ENCODE measurements around the gene ETV3L.

ETV3L gene

DNA sequence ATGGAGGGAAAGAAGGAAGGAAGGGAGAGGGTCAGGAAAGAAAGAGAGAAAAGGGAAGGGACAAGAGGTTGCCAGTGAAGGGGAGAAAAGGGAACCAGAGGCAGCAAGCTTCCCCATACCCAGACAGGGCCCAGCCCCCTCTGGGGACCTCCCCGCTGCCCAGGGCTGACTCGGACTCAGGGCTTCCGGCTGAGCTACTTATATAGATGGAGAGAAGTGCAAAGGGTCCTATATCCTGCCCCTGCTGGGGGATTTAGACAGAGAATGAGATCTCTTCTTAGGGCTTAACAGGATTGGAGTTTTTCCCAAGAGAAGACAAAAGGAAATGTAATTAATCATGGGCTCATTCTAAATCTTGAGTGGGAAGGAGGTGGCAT lies at the start of gene ETV3L:
Gene ETV3L, minus strand, starts transcription at position 176 of the 377 bp plus-strand sequence. CDS start 285 bp downstream, outside the sequence.
- DNase-seq (ENCODE audit: low spot score) = no peak

DNA sequence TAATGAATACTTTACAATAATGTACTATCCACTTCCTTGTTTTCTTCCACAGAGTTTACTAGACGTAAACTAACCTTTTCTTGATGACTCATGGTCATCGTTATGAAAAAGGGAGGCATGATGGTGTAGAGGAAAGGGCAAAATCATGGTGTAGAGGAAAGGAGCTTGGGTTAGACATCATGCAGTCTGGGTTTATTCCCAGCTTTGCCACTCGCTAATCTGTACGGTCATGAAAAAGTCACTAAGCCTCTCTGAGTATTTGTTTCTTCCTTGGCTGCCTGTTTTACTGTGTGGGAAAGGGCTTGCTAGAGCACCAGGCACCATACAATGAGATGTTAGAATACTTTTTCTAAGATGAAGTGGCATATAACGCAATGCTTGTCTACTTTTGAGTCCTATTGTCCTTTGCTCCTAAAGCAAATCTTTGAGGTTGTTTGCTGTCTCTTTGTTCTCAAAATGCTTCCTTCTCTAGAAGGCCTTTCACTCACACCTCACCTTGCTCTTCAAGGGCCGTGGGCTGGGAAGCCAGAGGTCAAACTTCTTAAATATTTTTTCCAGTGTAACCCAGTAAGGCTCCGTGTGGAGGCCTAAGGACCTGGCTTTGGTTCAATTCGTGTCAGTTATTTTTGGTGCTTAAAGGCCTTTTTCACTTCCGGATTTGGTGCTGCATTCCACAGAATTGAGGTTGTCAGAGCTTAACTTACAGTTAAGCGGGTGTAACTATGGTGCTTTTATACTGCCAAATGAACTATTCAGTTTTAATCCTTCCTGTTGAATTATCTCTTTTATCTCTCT lies 48.5 kb upstream of the ETV3L start:
- DNase-seq (ENCODE audit: low spot score) = no peak

DNA sequence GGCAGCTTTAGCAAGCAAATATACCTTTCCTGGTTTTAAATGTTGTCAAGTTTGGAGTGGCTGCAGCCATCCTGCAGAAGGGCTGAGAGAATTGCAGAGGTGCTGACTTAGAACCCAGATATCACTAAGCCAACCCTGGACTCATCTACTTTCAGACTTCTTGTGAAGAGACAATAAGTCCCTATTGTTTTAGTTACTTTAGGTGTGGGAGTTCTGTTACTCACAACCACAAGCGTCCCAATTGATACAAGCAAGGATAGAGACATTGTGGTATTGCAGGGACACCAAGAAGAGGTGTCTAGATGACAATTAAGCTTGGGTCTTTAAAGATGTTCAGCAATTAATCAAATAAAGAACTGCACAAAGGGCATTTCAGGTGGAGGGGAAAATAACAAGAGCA lies 47.4 kb upstream of the ETV3L start:
- DNase-seq (ENCODE audit: low spot score) = no peak

DNA sequence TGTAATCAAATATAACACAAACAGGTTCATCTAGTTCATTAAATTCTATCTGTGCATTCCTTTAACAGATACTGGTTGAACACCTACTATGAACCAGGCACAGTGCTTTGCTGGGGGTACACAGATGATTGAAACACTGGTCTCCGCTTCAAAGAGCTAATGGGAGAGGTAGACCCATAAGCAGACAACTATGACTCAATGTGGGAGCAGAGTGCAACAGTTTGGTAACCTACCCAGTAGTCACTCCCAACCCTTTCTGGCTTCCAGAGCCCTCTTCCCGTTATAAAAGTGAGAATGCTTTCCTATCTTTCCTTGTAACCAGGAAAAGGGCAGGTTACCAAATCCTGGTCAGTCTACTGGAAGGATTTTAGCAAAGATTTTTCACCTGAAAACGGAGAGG lies 46.6 kb upstream of the ETV3L start:
- no peak for DNase-seq (ENCODE audit: low spot score)

DNA sequence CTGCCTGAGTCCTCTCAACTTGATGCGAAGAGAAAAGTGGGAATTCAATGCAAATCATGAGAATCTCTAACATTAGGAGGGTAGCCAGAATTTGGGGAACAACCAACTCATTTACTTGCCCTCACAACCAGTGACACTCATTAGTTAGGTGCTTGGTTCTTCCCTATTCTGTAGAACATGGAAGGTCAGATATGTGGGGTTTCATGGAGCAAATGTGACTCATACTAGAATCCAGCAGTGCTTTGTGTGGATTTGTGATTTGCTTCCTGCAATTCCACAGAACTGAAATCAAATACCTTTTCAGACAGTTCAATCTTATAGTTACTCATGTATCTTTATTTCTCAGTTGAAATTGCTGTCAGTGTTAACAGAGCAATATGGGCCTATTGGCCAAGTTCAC lies 45.5 kb upstream of the ETV3L start:
- DNase-seq (ENCODE audit: low spot score) = no peak

DNA sequence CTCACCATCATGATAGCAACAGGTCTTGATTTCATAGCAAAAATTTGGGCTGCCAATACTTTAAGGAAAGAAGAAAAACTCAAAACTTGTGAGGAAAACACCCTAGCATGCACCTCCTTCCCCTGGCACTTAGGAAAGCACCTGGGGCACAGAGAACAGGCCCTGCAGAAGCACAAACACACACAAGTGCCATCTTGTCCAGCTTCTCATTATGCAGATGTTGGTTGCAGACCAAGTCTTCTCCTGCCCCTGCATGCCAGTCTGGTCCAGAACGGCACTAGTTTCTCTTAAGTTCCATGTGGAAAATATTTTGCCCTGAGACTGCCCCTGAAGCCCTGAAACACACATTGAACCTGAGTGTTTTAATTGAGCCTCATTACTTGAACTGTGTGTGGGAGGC lies 44.9 kb upstream of the ETV3L start:
- no peak for DNase-seq (ENCODE audit: low spot score)

DNA sequence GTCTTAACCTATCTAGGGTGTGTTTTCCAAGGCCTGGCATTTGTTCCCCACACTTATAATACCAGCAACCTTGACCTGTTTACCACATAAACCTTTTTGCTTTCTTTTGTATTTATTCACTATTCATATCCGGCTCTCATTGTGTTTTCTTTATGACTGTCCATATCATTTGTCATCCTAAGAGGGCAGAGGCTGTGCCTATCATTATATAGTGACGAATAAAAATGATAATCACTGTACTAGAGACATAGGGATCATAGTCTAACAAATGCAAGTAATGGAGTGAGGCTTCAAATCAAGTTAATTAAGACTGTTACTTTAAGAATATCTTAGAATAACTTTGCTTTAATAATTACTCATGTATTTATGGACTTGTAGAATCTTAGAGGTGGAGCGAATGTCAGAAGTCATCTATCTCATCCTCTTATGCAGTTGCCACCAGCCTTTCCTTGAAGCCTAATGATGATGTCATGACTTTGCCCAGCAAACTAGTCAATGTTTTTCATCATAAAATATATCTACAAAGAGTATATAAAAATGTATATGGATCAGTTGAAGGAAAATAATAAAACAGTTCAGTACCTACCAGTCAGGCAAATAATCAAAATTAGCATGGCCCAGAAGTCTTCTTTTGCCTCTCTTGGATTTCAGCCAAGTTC lies 43.3 kb upstream of the ETV3L start:
- DNase-seq (ENCODE audit: low spot score) = no peak

DNA sequence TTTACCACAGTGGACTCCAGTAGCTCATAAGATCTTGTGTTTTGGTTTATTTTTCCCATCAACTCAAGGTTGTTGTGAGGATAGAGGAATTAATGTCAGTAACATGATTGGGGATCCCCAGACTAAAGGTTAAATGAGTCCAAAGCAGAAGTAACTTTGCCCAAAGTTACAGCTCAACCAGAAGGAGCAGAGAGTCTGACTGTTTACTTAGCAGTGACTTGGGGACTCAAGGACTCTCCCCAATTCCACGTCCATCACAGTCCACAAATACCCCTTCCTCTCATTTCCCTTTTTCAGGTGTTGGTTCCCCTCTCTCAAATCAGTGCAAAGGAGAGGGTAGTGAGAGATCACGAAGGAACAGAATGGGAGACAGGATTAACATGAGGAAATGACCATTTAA lies 42.6 kb upstream of the ETV3L start:
- DNase-seq (ENCODE audit: low spot score) = no peak

DNA sequence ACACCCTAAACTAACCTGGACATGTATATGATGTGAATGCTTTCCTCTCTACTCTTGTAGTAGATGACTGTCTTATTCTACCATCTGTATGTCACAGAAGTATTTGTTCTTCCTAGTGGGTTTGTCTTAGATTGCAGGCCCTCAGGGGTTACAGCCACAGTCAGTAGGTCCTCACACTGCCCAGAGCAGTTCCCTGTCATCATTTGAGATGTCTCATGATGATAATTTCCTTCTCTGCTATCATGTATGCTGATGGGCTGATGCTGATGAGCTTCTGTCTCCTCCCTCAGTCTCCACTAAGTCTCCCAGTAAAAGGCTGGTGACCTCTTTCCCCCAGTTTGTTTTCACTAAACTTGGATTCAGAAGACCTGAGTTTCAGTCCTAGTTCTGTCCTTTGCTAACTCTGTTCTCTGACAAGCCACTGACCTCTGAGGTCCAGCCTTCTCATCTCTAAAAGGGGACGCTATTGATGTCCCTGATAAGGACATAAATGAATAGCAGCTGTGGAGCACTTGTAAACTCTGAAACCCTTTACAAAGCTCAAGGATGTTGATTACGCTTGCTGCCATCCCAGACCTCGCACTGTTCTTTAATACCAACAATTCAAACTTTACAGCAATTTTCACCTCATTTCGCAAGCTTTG lies 41.7 kb upstream of the ETV3L start:
- no peak for DNase-seq (ENCODE audit: low spot score)

DNA sequence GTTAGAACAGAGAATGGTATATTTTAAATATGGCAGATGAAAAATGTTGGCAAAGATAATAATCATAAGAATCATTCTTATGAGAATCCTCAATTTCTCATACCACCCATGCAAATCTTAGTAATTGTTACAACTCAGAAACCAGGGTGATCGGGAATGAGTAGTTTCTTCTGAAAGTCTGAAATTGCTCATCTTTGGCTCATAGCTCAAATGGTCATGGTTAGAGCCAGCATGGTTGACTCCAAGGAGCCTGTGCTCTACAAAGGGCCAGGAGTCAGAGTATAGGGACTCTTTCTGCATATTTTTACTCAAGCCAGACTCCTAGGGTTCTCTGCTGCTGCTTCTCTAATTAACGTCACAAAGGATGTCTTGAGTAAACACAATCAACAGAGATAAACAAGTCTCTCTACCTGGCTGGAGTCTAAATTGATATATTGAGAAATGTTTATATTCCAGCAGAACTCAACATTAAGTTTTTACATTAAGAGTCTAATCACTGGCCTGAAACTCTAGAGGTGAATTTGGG lies 40.5 kb upstream of the ETV3L start:
- no peak for DNase-seq (ENCODE audit: low spot score)

DNA sequence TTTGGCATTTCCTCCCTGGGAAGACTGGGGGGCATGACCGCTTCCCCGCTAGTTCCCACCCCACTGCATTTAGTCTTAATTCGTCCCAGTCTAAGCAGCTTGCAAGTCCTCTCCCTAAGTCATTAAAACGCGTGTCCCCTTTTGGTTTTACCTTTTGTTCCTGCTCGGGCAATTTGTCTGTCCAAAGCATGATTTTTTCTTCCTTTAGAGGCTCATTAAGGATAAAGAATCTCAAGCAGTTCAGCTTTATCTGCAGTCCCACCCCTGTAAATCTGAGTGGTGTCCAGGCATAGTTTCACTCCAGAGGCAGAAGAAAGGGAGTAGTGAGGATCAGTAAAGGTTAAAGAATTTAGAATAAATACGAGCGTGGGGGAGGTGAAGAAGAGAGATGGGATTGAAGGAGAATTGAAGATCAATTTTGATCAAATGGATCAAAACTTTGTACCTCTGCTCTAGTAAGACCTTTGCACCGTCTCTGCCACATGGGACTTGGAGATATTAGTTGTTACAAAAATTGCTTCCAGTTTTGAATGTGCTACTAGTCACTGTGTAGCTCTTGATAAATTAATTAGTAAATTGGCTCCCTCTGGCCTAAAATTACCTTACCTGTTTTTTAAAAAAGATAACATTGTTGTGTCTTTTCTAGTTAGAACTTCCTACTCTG lies 39.6 kb upstream of the ETV3L start:
- DNase-seq (ENCODE audit: low spot score) = no peak

DNA sequence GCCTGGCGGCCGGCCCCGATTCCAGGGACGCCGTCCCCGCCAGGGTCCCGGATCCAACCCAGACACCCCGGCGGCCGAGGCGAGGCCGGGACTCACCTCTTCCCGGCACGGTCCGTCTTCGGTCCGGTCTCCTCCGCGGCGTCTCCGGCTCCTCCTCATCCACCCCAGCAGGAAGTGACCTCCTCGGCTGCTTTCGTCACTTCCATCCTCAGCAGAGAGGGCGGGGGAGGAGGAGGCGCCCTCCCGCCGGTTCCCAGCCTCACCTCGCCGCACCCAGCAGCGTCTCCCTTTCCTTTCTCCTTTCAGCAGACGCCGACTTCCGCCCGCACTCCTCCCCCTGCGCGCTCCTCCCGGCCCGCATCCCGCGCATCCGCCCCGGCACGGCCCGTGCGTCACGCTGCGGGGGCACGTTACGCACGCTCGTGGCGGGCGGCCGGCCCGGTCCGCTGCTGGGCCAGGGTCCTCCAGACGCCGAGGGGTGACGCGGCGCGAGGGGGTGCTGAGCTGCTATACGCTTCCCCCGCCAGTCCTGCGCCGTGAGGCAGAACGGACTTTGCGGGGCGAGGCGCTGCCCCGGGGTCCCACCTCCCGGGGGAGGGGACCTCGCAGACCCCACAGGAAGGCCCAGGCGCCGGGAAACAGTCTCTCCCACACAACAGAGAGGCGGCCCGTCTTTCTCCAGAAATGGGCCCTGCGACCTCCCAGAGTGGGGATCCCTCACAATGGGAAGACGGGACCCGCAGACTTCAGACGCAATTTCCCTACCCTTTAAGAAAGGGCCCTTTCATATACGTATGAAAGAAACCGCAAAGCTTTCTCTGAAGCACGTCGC lies 38.8 kb upstream of the ETV3L start, which contains the start of gene ETV3:
Gene ETV3, minus strand, starts transcription at position 176 of the 832 bp plus-strand sequence. CDS start 2,043 bp downstream, outside the sequence.
- DNase-seq (ENCODE audit: low spot score) = peak; percentile 90

DNA sequence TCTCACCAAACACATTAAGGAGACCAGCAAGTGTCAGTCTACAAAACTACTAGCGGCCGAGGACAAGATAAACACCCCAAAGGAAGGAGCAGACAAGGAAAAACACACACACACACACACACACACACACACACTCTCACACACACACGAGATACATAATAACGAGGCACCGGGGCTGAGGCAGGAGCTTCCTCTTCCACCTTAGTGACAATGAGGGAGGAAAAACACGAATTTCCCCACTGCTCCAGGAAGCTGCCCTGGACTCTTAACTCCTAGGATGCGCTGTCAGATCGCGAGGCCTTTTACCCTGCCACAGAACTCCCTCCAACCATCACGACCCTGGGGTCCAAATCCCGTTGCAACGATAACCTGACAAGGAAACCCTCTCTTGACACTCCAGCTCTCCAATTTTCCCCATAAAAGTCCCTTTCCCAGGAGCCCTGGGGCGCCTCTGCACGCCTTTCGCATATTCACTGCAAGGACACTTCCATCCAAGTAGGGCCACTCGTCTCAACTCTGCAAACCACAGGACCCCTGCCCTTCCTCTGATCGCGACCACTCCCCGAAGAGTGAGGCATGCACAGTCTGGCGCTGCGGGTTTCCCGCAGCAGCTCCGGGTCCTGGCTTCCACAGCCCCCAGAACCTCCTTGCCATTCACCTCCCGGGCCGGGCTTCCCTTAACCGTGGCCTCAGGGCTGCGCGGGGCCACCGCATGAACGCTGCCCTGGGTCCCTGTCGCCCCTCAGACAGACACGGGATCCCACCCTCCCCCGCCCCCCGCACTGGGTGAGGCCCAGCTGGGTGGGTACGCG lies 38.0 kb upstream of the ETV3L start:
- DNase-seq (ENCODE audit: low spot score) = no peak

DNA sequence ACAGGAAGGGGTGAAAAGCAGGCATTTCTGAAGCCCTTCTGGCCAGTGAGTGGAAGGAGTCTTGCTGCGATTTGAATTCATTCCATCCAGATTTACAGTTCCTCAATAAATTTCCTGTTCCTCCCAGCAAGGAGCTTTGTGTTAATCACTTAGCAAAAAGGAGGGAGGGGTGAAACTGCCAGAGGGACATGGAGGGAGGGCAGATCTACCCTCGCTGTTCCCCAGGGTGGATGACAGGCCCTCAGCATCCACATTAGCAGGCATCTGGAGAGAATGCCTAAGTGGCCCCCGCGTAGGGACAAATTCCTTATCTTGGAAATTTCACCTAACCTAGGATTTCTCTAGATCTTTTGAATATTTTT lies 37.4 kb upstream of the ETV3L start:
- DNase-seq (ENCODE audit: low spot score) = no peak

DNA sequence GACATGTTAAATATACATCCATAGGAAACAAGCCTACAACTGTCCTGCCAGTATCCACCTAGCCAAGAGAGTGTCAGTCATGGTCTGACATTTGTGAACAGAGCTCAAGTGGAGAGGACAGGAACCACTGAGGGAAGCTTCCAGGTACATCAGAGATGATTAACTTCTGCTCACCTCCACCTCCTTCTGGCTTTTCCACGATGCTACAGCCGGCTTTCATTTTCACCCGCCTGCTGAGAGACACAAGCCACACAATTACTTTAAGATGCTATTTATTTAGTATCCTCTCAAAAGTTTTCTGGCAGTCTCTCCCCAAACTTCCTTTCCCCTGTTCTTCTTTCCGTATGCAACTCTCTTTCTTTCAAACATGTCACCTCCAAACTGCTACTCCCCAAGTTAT lies 36.5 kb upstream of the ETV3L start:
- DNase-seq (ENCODE audit: low spot score) = no peak

DNA sequence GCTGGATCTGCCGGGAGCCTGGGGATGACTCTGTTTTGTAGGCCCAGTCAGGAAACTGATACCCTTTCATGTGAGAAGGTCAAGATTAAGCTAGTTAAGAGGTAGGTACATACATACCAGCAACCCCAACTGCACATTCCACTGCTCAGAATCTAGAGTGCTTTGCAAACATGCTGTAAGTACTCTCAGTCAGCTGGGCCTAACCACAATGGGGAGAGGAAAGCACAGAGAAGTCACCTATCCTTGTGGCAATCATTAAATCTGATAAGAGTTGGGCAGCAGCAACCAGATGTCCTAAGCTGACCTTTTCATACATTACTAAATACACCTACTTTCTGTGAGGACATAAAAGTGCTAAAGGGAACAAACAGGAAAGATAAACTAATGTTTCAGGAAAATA lies 36.0 kb upstream of the ETV3L start:
- DNase-seq (ENCODE audit: low spot score) = no peak

DNA sequence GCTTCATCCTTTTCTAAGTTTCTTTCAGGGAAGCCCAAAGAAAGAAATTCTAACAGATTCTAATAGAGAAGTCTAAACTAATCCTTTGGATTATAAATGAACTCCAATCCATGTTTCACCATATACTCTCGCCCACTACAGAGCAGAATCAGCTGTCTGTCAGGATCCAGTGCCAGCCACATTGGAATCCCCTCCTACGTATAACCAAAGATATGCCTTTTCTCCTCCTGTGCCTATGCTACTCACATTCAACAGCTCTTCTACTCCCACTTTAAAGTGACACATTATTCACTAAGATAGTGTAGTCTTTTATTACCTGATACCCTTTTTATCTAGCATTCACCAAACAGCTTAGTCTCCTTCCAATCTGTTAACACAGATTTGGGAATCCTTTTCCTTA lies 35.5 kb upstream of the ETV3L start:
- peak; percentile 67 for DNase-seq (ENCODE audit: low spot score)

DNA sequence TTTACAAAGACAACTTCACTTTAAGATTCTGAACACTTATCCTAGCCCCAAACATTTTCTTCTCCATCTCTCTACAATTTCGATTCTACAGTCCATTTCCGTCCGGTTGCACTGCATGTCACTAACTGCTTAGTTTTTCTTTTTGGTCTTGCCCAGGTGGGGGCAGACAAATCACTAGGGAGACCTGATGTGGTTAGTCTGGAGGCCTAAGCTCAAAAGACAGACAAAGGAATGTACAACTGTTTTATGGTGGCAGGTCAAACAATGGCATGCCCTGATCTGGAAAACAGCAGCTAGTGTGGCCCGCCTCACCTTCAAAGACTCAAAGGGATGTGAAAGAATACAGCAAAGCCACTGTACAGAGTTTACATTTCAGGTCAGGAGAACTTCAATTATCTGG lies 34.8 kb upstream of the ETV3L start:
- no peak for DNase-seq (ENCODE audit: low spot score)

DNA sequence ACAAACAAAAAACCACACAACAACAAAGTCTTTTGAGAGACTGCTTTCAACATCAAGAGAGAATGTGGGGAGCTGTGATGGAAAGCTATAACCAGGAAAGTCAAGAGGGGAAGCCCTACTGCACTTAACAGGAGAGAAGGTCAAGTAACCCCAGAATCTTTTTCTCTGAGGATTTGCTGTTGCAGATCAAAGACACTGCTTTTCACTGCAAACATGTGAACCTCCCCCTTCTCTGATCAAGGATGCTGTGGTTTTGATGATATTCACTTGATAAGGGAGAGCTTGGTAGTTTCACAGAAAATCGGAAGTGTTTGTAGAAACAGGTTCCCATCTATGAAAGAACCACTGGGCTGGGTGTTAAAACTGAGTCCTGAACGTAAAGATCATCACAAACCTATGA lies 33.8 kb upstream of the ETV3L start:
- DNase-seq (ENCODE audit: low spot score) = no peak

DNA sequence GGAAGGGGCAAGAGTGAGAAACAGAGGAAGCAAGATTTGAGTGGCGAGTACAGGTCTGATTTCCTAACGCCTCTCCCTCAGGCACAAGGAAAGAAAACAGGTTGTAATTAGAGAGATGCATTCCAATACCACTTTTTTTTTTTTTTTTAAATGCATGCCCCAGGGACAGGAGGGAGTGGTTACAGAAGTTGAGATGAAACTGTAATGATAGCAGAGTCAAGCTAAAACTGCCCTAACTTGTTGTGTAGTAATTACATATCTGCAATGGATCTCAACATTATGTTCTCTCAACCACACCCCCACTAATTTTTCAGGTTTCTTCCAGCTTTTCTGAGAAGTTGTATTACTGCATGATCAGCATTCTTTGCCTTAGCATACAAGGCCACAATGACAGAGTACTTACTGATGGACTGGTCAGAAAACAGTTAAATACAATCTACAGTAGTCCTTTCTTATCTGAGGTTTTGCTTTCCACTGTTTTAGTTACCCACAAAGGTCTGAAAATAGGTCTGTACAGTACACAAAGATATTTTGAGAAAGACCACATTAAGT lies 33.1 kb upstream of the ETV3L start:
- no peak for DNase-seq (ENCODE audit: low spot score)

Measured in putamen (tissue), 1 donor.